Measurements from ENCODE around the gene ADTRP. TPM values are rescaled to one million over a fixed set of nuclear protein-coding genes. Genes with fewer than 3 reads are reported as not detected.

Gene ADTRP
- total RNA-seq, 1 donor from 2014 or later: 0.33 TPM

- Histone ChIP-seq H3K9me3 (replicated peaks) (peaks cover 14% of the 10 kb centered on the region), H3K27me3 (ENCODE audit: low read depth) (no peaks in the 10 kb centered on the region), H3K4me3 (no peak overlapping the region), H3K4me1 (no peaks in the 10 kb centered on the region), H3K27ac (replicated peaks) (no peak overlapping the region), H3K36me3 (no peaks in the 10 kb centered on the region)
- intact Hi-C loops (cut with micrococcal nuclease): no loop called here
- TF ChIP-seq CTCF (IDR thresholded peaks at IDR 0.05; ENCODE audit: borderline replicate concordance): no peak
- no peak for DNase-seq
Measured at GRCh38 chr6:11795403-11795802, 16.8 kb upstream of the ADTRP start.

GRCh38 chr6:11793277-11793676 is 14.7 kb upstream of the ADTRP start:
- Histone ChIP-seq H3K36me3 (no peaks in the 10 kb centered on the region), H3K27ac (replicated peaks) (no peak overlapping the region), H3K4me3 (no peak overlapping the region), H3K27me3 (ENCODE audit: low read depth) (no peaks in the 10 kb centered on the region), H3K4me1 (no peaks in the 10 kb centered on the region), H3K9me3 (replicated peaks) (peaks cover 14% of the 10 kb centered on the region)
- TF ChIP-seq CTCF (IDR thresholded peaks at IDR 0.05; ENCODE audit: borderline replicate concordance): no peak
- intact Hi-C loops (cut with micrococcal nuclease): no loop called here
- no peak for DNase-seq

DNA sequence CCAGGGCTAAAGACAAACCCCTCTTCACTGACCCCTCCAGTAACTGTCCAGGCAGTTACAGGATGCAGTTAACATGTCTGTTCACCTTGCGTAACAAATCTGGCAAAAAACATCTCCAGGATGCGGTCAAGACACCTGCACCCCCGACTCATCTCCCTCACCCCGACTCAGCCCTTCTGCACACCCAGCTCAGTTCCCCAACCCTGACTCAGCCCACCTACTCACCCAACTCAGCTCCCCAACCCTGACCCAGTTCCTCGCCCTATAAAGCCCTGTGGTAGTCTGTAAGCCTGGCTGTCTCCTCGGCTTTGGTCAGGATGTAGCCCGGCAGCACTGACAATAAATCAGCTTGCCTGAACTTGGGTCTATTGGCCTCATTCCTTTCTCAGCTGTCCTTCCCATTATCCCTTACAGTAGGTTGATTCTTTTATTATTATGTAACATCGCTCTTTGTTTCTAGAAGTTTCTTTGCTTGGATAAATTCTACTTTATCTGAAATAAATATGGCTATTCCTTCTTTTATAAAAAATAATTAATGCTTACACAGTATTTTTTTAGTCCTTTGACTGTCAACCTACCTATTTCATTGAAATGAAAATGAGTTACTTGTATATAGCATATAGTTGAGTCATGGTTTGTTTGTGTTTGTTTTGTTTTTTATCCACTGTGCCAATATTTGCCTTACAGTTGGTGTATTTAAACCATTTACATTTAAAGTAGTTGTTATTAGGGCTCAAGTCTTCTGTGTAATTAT is 12.9 kb upstream of the ADTRP start:
- no peak for TF ChIP-seq CTCF (IDR thresholded peaks at IDR 0.05; ENCODE audit: borderline replicate concordance)
- Histone ChIP-seq H3K4me1 (no peaks in the 10 kb centered on the region), H3K27ac (replicated peaks) (no peak overlapping the region), H3K4me3 (no peak overlapping the region), H3K27me3 (ENCODE audit: low read depth) (peaks cover 6% of the 10 kb centered on the region), H3K36me3 (no peaks in the 10 kb centered on the region), H3K9me3 (replicated peaks) (peaks cover 14% of the 10 kb centered on the region)
- intact Hi-C loops (cut with micrococcal nuclease): no loop called here
- DNase-seq: no peak

DNA sequence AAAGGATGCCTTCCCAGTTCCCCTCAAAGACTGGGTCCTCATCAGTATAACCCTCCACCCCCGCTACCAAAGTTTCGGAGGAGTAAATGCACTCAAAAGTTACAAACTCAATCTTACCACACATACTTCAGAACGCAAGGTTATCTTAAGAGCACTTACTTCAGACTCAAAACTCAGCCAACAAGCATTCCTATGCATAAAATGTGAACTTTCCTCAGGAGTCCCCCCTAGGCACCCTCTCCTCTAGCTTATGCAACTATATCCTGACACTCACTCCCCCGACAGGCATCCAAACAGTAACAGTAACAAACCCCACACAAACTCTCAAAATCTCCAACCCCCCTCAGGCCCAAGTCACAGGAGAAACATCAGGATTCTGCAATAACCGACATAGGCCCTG is 11.1 kb upstream of the ADTRP start:
- Histone ChIP-seq H3K4me3 (no peak overlapping the region), H3K27ac (replicated peaks) (no peak overlapping the region), H3K36me3 (no peaks in the 10 kb centered on the region), H3K27me3 (ENCODE audit: low read depth) (peaks cover 16% of the 10 kb centered on the region), H3K4me1 (no peaks in the 10 kb centered on the region), H3K9me3 (replicated peaks) (peaks cover 14% of the 10 kb centered on the region)
- no peak for TF ChIP-seq CTCF (IDR thresholded peaks at IDR 0.05; ENCODE audit: borderline replicate concordance)
- intact Hi-C loops (cut with micrococcal nuclease): no loop called here
- DNase-seq: no peak

- intact Hi-C loops (cut with micrococcal nuclease): no loop called here
- Histone ChIP-seq H3K27ac (replicated peaks) (no peak overlapping the region), H3K36me3 (no peaks in the 10 kb centered on the region), H3K27me3 (ENCODE audit: low read depth) (peaks cover 19% of the 10 kb centered on the region), H3K9me3 (replicated peaks) (peaks cover 5% of the 10 kb centered on the region), H3K4me3 (no peak overlapping the region), H3K4me1 (no peaks in the 10 kb centered on the region)
- DNase-seq: no peak
- TF ChIP-seq CTCF (IDR thresholded peaks at IDR 0.05; ENCODE audit: borderline replicate concordance): no peak
Measured at GRCh38 chr6:11788043-11788442, 9.4 kb upstream of the ADTRP start.
